SK-N-MC (cell line): ENCODE measurements around the gene SHROOM2.

ENCODE experiments used
- DNase-seq: peaks from one replicate; pipeline ENCODE4 v3.0.0-alpha.2; 2011; ENCODE audit warnings: low read depth, low spot score
- H3K27ac ChIP-seq: fragments of 200-600 bp; sonication (generic); 2 replicates; pipeline ENCODE4 v1.5.1; 2016; ENCODE audit warnings: mixed run types
- H3K36me3 ChIP-seq: fragments of 200-600 bp; sonication (generic); 2 replicates; pipeline ENCODE4 v1.6.1; 2017; ENCODE audit warnings: antibody characterized with exemption, low read length, mixed read lengths; ENCODE audit not compliant: insufficient read depth
- H3K4me3 ChIP-seq: fragments of 200-600 bp; sonication (generic); 2 replicates; pipeline ENCODE4 v1.5.1; 2016
- H3K9ac ChIP-seq: fragments of 200-600 bp; sonication (generic); 2 replicates; pipeline ENCODE4 v1.8.0; 2017; ENCODE audit warnings: mixed run types, mixed read lengths; ENCODE audit not compliant: insufficient read length
- H3K9me3 ChIP-seq: fragments of 200-600 bp; sonication (generic); 2 replicates; pipeline ENCODE4 v1.6.1; 2017; ENCODE audit warnings: low read depth, mild to moderate bottlenecking, antibody characterized with exemption, low read length, moderate library complexity, mixed read lengths
- EZH2 ChIP-seq: fragments of 200-600 bp; sonication (generic); IDR thresholded peaks from one replicate; pipeline ENCODE4 v1.6.1; 2017; ENCODE audit warnings: antibody characterized with exemption
- FOXP2 ChIP-seq: optimal IDR thresholded peaks from 2 replicates; pipeline ENCODE3; 2011; ENCODE audit warnings: mild to moderate bottlenecking, moderate library complexity; ENCODE audit not compliant: insufficient read depth; ENCODE audit errors: extremely low read length, control extremely low read depth
- POLR2AphosphoS5 ChIP-seq: IDR thresholded peaks from 2 replicates; pipeline ENCODE4 v1.6.1; 2012; ENCODE audit warnings: mild to moderate bottlenecking, low read depth, low read length, borderline replicate concordance

The SHROOM2 gene

DNA sequence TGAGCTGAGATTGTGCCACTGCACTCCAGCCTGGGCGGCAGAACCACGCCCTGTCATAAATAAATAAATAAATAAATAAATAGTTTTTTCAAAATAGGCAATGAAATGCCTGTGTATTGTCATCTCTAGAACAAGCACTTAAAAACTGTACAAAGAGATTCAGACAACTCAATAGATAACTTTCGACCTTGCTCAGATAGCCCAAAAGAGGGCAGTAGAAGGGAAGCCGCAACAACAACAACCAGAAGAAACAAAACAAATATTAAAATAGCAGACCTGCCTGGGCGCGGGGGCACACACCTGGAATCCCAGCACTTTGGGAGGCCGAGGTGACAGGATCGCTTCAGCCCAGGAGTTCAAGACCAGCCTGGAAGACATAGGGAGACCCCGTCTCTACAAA lies 171.5 kb downstream of the SHROOM2 start:
- no peak overlapping the region for H3K27ac ChIP-seq
- no peak for DNase-seq
- no peaks in the 10 kb centered on the region for H3K36me3 ChIP-seq
- no peak overlapping the region for H3K4me3 ChIP-seq
- H3K9me3 ChIP-seq: no peaks in the 10 kb centered on the region
- H3K9ac ChIP-seq: no peak overlapping the region
- TF ChIP-seq POLR2AphosphoS5: no peak
- no peak for TF ChIP-seq FOXP2
- TF ChIP-seq EZH2: no peak

DNA sequence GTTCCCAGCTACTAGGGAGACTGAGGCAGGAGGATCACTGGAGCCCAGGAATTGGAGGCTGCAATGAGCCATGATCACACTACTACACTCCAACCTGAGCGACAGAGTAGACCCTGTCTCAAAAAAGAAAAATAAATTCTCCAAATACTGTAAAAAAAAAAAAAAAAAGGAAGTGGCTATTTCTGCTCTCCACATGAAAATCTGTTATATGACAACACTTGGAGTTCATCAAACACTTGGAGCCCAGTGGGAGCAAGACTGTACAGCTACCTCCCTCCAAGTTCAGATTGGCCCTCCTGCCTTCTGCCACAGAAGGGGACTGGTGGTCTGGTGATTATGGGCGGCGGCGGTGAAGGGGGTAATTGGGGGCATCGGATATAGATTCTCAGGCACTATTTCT lies 172.0 kb downstream of the SHROOM2 start:
- Histone ChIP-seq H3K9ac (no peak overlapping the region), H3K36me3 (no peaks in the 10 kb centered on the region), H3K9me3 (no peaks in the 10 kb centered on the region), H3K4me3 (no peak overlapping the region), H3K27ac (no peak overlapping the region)
- DNase-seq: no peak
- TF ChIP-seq FOXP2 (no peak), EZH2 (no peak), POLR2AphosphoS5 (no peak)

DNA sequence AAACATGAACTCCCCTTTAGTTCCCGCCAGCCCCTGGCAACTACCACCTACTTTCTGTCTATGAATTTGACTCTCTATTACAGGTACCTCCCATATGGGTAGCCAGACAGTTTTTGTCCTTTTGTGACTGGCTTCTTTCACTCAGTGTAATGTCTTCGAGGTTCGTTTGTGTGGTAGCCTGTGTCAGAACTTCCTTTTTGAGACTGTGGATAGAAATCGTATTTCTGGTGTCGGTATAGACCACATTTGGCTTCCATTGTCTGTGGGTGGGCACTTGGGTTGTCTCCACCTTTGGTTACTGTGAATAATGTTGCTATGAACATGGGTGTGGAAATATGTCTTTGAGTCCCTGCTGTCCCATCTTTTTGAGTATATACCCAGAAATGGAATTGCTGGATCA lies 175.5 kb downstream of the SHROOM2 start:
- Histone ChIP-seq H3K36me3 (no peaks in the 10 kb centered on the region), H3K9me3 (no peaks in the 10 kb centered on the region), H3K27ac (no peak overlapping the region), H3K9ac (no peak overlapping the region), H3K4me3 (no peak overlapping the region)
- TF ChIP-seq POLR2AphosphoS5: no peak
- TF ChIP-seq EZH2: no peak
- TF ChIP-seq FOXP2: no peak
- no peak for DNase-seq

DNA sequence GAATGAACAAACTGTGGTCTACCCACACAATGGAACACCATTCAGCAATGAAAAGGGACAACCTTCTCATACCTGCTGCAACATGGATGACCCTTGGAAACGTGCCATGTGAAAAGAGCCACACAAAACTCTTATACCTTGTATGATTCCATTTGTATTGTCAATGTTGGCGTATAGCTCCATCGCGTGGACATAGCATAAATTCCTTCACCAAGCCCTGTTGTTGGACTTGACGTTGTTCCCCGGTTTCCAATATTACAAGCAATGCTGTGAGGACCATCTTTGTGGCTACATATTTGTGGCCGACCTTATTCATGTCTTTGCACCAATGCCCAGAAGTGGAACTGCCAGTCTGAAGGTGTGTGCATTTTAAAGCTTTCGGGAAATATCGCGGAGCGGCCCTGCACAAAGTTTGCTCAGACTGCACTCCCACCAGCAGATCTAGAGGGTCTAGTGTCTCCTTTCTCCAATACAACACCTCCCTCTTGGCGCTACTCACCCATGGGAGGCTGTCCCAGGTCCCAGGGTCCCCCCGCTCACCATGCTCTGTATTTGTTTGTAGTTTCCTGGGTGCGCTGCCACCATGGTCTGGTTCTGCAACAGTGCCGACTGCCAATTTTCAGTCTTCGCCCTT lies 180.7 kb downstream of the SHROOM2 start, which contains the start of gene CLDN34:
Gene CLDN34 (plus strand): TSS at position 584 of the 634 bp plus-strand sequence. CDS start 0 bp downstream, at position 584.
- no peaks in the 10 kb centered on the region for H3K9me3 ChIP-seq
- no peak for TF ChIP-seq POLR2AphosphoS5
- no peak for TF ChIP-seq FOXP2
- TF ChIP-seq EZH2: no peak
- H3K36me3 ChIP-seq: no peaks in the 10 kb centered on the region
- DNase-seq: no peak
- H3K27ac ChIP-seq: no peak within 1 kb of the TSS
- H3K4me3 ChIP-seq: no peak within 1 kb of the TSS
- no peak within 1 kb of the TSS for H3K9ac ChIP-seq

DNA sequence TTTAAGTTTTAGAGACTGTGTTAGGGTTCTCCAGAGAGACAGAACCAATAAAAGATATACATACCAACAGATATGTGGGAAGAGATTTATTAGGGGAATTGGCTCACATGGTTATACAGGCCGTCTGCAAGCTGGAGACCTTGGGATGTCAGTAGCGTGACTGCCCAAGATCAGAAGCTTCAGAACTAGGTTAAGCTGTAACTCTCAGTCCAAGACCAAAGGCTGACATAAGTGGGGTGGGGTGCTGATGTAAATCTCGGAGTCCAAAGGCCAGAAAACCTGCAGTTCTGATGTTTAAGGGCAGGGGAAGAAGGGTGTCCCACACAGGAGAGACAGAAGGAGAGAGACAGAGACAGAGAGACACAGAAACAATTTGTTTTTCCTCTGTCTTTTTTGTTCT lies 191.4 kb downstream of the SHROOM2 start:
- no peak overlapping the region for H3K4me3 ChIP-seq
- no peak overlapping the region for H3K27ac ChIP-seq
- no peaks in the 10 kb centered on the region for H3K36me3 ChIP-seq
- DNase-seq: no peak
- TF ChIP-seq EZH2 (no peak), FOXP2 (no peak), POLR2AphosphoS5 (no peak)
- no peaks in the 10 kb centered on the region for H3K9me3 ChIP-seq
- H3K9ac ChIP-seq: no peak overlapping the region

DNA sequence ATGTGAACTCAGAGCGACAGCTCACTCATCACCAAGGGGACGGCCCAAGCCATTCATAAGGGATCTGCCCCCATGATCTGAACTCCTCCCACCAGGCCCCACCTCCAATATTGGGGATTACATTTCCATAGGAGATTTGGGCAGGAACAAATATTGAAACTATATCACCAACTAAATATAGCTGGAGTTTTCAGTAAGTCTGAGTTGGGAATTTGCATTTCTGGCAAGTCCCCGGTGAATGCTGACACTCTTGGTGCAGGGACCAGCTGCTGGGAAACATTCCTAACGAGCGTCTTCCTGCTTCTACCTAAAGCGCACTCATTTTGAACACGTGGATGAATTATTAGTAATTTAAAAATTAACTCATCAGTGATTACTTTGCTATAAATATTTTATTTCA lies 194.2 kb downstream of the SHROOM2 start:
- Histone ChIP-seq H3K27ac (no peak overlapping the region), H3K36me3 (no peaks in the 10 kb centered on the region), H3K9ac (no peak overlapping the region), H3K9me3 (no peaks in the 10 kb centered on the region), H3K4me3 (no peak overlapping the region)
- no peak for TF ChIP-seq EZH2
- no peak for TF ChIP-seq POLR2AphosphoS5
- no peak for TF ChIP-seq FOXP2
- no peak for DNase-seq

DNA sequence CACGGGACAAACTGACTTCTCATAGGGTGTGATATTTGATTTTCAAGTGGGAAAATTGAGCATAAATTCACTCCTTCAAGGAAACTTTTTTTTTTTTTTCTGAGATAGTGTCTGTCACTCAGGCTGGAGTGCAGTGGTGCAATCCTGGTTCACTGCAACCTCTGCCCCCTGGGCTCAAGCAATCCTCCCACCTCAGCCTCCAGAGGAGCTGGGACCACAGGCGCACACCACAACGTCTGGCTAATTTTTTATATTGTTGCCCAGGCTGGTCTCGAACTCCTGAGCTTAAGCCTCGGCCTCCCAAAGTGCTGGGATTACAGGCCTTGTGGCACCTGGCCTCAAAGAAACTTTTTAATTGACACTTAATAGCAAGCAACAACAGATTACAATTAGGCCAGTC lies 194.7 kb downstream of the SHROOM2 start:
- H3K27ac ChIP-seq: no peak overlapping the region
- H3K9me3 ChIP-seq: no peaks in the 10 kb centered on the region
- no peaks in the 10 kb centered on the region for H3K36me3 ChIP-seq
- TF ChIP-seq POLR2AphosphoS5 (no peak), EZH2 (no peak), FOXP2 (no peak)
- no peak overlapping the region for H3K4me3 ChIP-seq
- no peak overlapping the region for H3K9ac ChIP-seq
- DNase-seq: no peak

DNA sequence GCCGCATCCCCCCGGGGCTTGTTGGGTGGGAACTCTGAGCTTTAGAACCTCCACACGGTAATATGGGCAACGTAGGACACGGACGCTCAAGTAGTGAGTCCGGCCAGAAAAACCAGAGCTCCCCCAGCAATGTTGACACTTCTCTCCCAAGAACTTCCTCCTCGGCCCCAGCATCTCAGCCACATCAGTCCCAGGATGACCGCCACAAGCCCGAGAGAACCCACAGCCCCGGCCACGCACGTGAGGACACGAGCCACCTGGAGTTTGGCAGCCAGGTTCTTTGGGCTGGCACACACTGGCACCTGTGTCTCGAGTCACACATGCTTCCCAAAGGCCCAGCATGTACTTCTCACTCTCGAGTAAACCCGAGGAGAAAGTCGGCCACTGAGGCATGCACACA lies 197.2 kb downstream of the SHROOM2 start:
- no peak for DNase-seq
- Histone ChIP-seq H3K9me3 (no peaks in the 10 kb centered on the region), H3K27ac (no peak overlapping the region), H3K4me3 (no peak overlapping the region), H3K9ac (no peak overlapping the region), H3K36me3 (no peaks in the 10 kb centered on the region)
- no peak for TF ChIP-seq POLR2AphosphoS5
- TF ChIP-seq FOXP2: no peak
- no peak for TF ChIP-seq EZH2

DNA sequence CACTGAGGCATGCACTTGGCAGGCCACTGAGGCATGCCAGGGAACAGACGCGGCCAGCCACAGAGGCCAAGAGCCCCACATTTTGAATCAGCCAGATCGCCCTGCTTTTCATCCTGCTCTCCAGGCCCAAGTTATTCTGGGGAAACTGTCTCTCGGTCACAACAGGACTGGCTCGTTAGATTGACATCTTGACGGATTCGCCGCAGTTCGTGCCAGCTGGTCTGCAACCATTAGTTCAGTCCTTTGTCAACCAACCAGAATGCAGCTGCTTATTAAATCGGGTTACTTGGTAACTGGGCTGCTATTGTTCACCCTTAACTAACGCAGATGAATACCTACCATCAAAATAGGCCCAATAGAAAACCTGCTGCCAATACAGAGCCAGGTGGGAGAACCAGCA lies 197.6 kb downstream of the SHROOM2 start:
- Histone ChIP-seq H3K36me3 (no peaks in the 10 kb centered on the region), H3K4me3 (no peak overlapping the region), H3K9ac (no peak overlapping the region), H3K9me3 (no peaks in the 10 kb centered on the region), H3K27ac (no peak overlapping the region)
- TF ChIP-seq EZH2: no peak
- no peak for TF ChIP-seq FOXP2
- no peak for TF ChIP-seq POLR2AphosphoS5
- DNase-seq: no peak
